Measurements from ENCODE around the gene TMEM125. TPM values are rescaled to one million over a fixed set of nuclear protein-coding genes. Genes with fewer than 3 reads are reported as not detected.

TMEM125 gene
- total and polyA plus RNA-seq, 7 donors = not detected

Other genes starting within 250 kb of the TMEM125 start
- 10 to 100 TPM; 20.1 to 46.2 (median 44.5) TPM for gene EBNA1BP2, start 97.7 kb upstream of the TMEM125 start, total RNA-seq
- 100 to 1,000 TPM in 2 of 3 donors, 10 to 100 TPM in 1; 74.2 to 153 (median 141) TPM for gene EBNA1BP2, start 97.7 kb upstream of the TMEM125 start, polyA plus RNA-seq
- gene CFAP57, start 97.7 kb upstream of the TMEM125 start, total RNA-seq = under 1 TPM in 2 of 4 donors, not detected in 2; 0.08 to 0.15 TPM
- under 1 TPM in 2 of 3 donors, not detected in 1; 0.04 to 0.26 TPM for gene CFAP57, start 97.7 kb upstream of the TMEM125 start, polyA plus RNA-seq
- not detected for gene C1orf210, start 15.6 kb downstream of the TMEM125 start, total RNA-seq
- gene C1orf210, start 15.6 kb downstream of the TMEM125 start, polyA plus RNA-seq = under 1 TPM in 1 of 3 donors, not detected in 2; 0.12 TPM
- 10 to 100 TPM in 2 of 4 donors, 1 to 10 TPM in 2; 8.2 to 29.7 (median 14.7) TPM for gene TIE1, start 31.0 kb downstream of the TMEM125 start, total RNA-seq
- gene TIE1, start 31.0 kb downstream of the TMEM125 start, polyA plus RNA-seq = 10 to 100 TPM in 2 of 3 donors, 1 to 10 TPM in 1; 9.2 to 19.7 (median 10.9) TPM
- under 1 TPM in 1 of 4 donors, not detected in 3; 0.11 TPM for gene MPL, start 67.8 kb downstream of the TMEM125 start, total RNA-seq
- gene MPL, start 67.8 kb downstream of the TMEM125 start, polyA plus RNA-seq = under 1 TPM in 1 of 3 donors, not detected in 2; 0.01 TPM
- gene CDC20, start 89.0 kb downstream of the TMEM125 start, total RNA-seq = under 1 TPM in 2 of 4 donors, not detected in 2; 0.25 to 0.36 TPM
- gene CDC20, start 89.0 kb downstream of the TMEM125 start, polyA plus RNA-seq = 1 to 10 TPM; 1.1 to 1.9 (median 1.6) TPM
- gene ELOVL1, start 98.0 kb downstream of the TMEM125 start, total RNA-seq = 10 to 100 TPM; 15.9 to 19.2 (median 17.6) TPM
- gene ELOVL1, start 98.0 kb downstream of the TMEM125 start, polyA plus RNA-seq = 10 to 100 TPM; 28.1 to 68.1 (median 39.2) TPM
- gene MED8, start 119.8 kb downstream of the TMEM125 start, total RNA-seq = 10 to 100 TPM; 15.4 to 18.2 (median 17.2) TPM
- gene MED8, start 119.8 kb downstream of the TMEM125 start, polyA plus RNA-seq = 10 to 100 TPM; 22.3 to 44.5 (median 27.4) TPM
- gene SZT2, start 119.9 kb downstream of the TMEM125 start, total RNA-seq = 10 to 100 TPM; 14.2 to 24.7 (median 19.9) TPM
- 10 to 100 TPM in 2 of 3 donors, 1 to 10 TPM in 1; 5.9 to 17.9 (median 10.3) TPM for gene SZT2, start 119.9 kb downstream of the TMEM125 start, polyA plus RNA-seq
- gene HYI, start 183.9 kb downstream of the TMEM125 start, total RNA-seq = 10 to 100 TPM in 3 of 4 donors, 1 to 10 TPM in 1; 8.6 to 21.4 (median 13.2) TPM
- 10 to 100 TPM in 1 of 3 donors, 1 to 10 TPM in 2; 7.4 to 12.5 (median 9.9) TPM for gene HYI, start 183.9 kb downstream of the TMEM125 start, polyA plus RNA-seq